DOHH2 (cell line): Measurements from ENCODE around the gene FNDC3B.

Experiments used
- H3F3A ChIP-seq: fragments of 200-600 bp; sonication (generic), shearing (Covaris generic); 2 replicates; pipeline ENCODE4 v1.6.0; 2016; ENCODE audit warnings: antibody characterized with exemption, mild to moderate bottlenecking; ENCODE audit not compliant: control insufficient read depth, insufficient read depth
- H3K27ac ChIP-seq: fragments of 200-600 bp; sonication (generic); 2 replicates; pipeline ENCODE4 v1.5.1; 2014; ENCODE audit warnings: low read depth, mild to moderate bottlenecking, low read length, moderate library complexity
- H3K27me3 ChIP-seq: fragments of 200-600 bp; sonication (generic); 2 replicates; pipeline ENCODE4 v1.6.1; 2014; ENCODE audit warnings: mild to moderate bottlenecking, low read length, mixed read lengths; ENCODE audit not compliant: control insufficient read depth
- H3K36me3 ChIP-seq: fragments of 200-600 bp; sonication (generic); 2 replicates; pipeline ENCODE4 v1.6.1; 2014; ENCODE audit warnings: mild to moderate bottlenecking, low read length, moderate library complexity, mixed read lengths; ENCODE audit not compliant: control insufficient read depth
- H3K4me1 ChIP-seq: fragments of 200-600 bp; sonication (generic); 2 replicates; pipeline ENCODE4 v1.6.1; 2014; ENCODE audit warnings: mild to moderate bottlenecking, low read length, mixed read lengths; ENCODE audit not compliant: control insufficient read depth
- H3K4me2 ChIP-seq: fragments of 200-600 bp; sonication (generic); 2 replicates; pipeline ENCODE4 v1.6.0; 2014; ENCODE audit warnings: mild to moderate bottlenecking, low read length, moderate library complexity
- H3K4me3 ChIP-seq: fragments of 200-600 bp; sonication (generic); 2 replicates; pipeline ENCODE4 v1.5.1; 2014; ENCODE audit warnings: mild to moderate bottlenecking, low read length, mixed read lengths
- H3K79me2 ChIP-seq: fragments of 200-600 bp; sonication (generic); 2 replicates; pipeline ENCODE4 v1.6.1; 2014; ENCODE audit warnings: mild to moderate bottlenecking, low read length, mixed read lengths; ENCODE audit not compliant: control insufficient read depth
- H3K9me2 ChIP-seq: fragments of 200-600 bp; sonication (generic); replicated peaks from 2 replicates; pipeline ENCODE4 v1.6.1; 2014; ENCODE audit warnings: mild to moderate bottlenecking, low read length, mixed read lengths; ENCODE audit not compliant: control insufficient read depth
- H3K9me3 ChIP-seq: fragments of 200-600 bp; sonication (generic); 2 replicates; pipeline ENCODE4 v1.6.1; 2014; ENCODE audit warnings: antibody characterized with exemption, low read length, mixed read lengths; ENCODE audit not compliant: control insufficient read depth, insufficient read depth
- H4K20me1 ChIP-seq: fragments of 200-600 bp; sonication (generic); 2 replicates; pipeline ENCODE4 v1.6.0; 2014; ENCODE audit warnings: low read depth, mild to moderate bottlenecking, antibody characterized with exemption, low read length, moderate library complexity; ENCODE audit not compliant: control insufficient read depth, insufficient read depth
- EZH2phosphoT487 ChIP-seq: fragments of 200-600 bp; sonication (generic); IDR thresholded peaks from 2 replicates; pipeline ENCODE4 v1.6.1; 2017; ENCODE audit warnings: borderline replicate concordance, mild to moderate bottlenecking, antibody characterized with exemption, low read length, moderate library complexity, mixed read lengths
- TF ChIP-seq, protein P1 (sequence below): fragments of 200-600 bp; sonication (generic); IDR thresholded peaks from one replicate; pipeline ENCODE4 v1.5.1; 2014; ENCODE audit warnings: antibody characterized with exemption, mild to moderate bottlenecking, low read depth, low read length; ENCODE audit not compliant: poor library complexity, severe bottlenecking

FNDC3B gene

GRCh38 chr3:172063456-172064432 lies 24.4 kb downstream of the FNDC3B start:
- H3K4me2 ChIP-seq = no peak overlapping the region
- peaks cover 28% of the 10 kb centered on the region for H3K4me1 ChIP-seq
- H3F3A ChIP-seq = no peaks in the 10 kb centered on the region
- no peaks in the 10 kb centered on the region for H3K9me3 ChIP-seq
- H3K9me2 ChIP-seq = no peaks in the 10 kb centered on the region
- H3K36me3 ChIP-seq = no peaks in the 10 kb centered on the region
- no peaks in the 10 kb centered on the region for H4K20me1 ChIP-seq
- no peak for TF ChIP-seq EZH2phosphoT487
- TF ChIP-seq, protein P1, sequence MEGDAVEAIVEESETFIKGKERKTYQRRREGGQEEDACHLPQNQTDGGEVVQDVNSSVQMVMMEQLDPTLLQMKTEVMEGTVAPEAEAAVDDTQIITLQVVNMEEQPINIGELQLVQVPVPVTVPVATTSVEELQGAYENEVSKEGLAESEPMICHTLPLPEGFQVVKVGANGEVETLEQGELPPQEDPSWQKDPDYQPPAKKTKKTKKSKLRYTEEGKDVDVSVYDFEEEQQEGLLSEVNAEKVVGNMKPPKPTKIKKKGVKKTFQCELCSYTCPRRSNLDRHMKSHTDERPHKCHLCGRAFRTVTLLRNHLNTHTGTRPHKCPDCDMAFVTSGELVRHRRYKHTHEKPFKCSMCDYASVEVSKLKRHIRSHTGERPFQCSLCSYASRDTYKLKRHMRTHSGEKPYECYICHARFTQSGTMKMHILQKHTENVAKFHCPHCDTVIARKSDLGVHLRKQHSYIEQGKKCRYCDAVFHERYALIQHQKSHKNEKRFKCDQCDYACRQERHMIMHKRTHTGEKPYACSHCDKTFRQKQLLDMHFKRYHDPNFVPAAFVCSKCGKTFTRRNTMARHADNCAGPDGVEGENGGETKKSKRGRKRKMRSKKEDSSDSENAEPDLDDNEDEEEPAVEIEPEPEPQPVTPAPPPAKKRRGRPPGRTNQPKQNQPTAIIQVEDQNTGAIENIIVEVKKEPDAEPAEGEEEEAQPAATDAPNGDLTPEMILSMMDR = no peak
- H3K27me3 ChIP-seq = no peaks in the 10 kb centered on the region
- H3K79me2 ChIP-seq = peaks cover 17% of the 10 kb centered on the region
- no peak overlapping the region for H3K4me3 ChIP-seq
- no peak overlapping the region for H3K27ac ChIP-seq

DNA sequence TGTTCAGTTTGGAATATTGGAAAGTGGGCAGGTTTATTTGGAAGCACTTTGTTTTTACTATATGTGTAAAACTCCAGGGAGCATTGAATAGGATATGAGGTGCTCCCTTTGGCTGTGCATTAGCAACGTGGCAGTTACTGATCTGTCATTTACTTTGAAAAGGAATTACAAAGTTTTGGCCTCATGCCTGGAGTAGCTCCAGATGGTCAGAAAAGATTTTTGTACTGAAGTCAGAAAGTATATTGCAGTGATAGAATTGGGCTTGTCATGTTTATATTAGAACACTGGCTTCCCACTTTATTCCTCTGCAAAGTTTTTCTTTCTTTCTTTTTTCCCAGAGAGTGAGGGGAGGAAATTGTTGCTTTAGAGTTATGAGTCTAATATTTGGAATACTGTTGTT lies 26.1 kb downstream of the FNDC3B start:
- no peak overlapping the region for H3K27ac ChIP-seq
- no peaks in the 10 kb centered on the region for H4K20me1 ChIP-seq
- peaks cover 24% of the 10 kb centered on the region for H3K4me1 ChIP-seq
- no peak overlapping the region for H3K4me3 ChIP-seq
- no peak overlapping the region for H3K4me2 ChIP-seq
- no peaks in the 10 kb centered on the region for H3F3A ChIP-seq
- no peaks in the 10 kb centered on the region for H3K36me3 ChIP-seq
- H3K9me3 ChIP-seq = no peaks in the 10 kb centered on the region
- no peaks in the 10 kb centered on the region for H3K9me2 ChIP-seq
- no peak for TF ChIP-seq EZH2phosphoT487
- TF ChIP-seq, protein P1 = no peak
- peaks cover 17% of the 10 kb centered on the region for H3K79me2 ChIP-seq
- H3K27me3 ChIP-seq = no peaks in the 10 kb centered on the region

GRCh38 chr3:172065967-172066762 lies 26.8 kb downstream of the FNDC3B start:
- H3K4me3 ChIP-seq = no peak overlapping the region
- no peaks in the 10 kb centered on the region for H3K9me3 ChIP-seq
- H3K36me3 ChIP-seq = no peaks in the 10 kb centered on the region
- H4K20me1 ChIP-seq = no peaks in the 10 kb centered on the region
- no peaks in the 10 kb centered on the region for H3F3A ChIP-seq
- H3K9me2 ChIP-seq = no peaks in the 10 kb centered on the region
- peaks cover 17% of the 10 kb centered on the region for H3K79me2 ChIP-seq
- no peaks in the 10 kb centered on the region for H3K27me3 ChIP-seq
- TF ChIP-seq, protein P1 = no peak
- no peak for TF ChIP-seq EZH2phosphoT487
- no peak overlapping the region for H3K27ac ChIP-seq
- H3K4me1 ChIP-seq = peaks cover 17% of the 10 kb centered on the region
- no peak overlapping the region for H3K4me2 ChIP-seq
